ENCODE results near the gene KLRF1.
"Not testable (repeated sequence)": the region's sequence is repeated elsewhere in the genome, so short reads cannot be mapped to it uniquely, and the experiment has no call there.

The KLRF1 gene

DNA sequence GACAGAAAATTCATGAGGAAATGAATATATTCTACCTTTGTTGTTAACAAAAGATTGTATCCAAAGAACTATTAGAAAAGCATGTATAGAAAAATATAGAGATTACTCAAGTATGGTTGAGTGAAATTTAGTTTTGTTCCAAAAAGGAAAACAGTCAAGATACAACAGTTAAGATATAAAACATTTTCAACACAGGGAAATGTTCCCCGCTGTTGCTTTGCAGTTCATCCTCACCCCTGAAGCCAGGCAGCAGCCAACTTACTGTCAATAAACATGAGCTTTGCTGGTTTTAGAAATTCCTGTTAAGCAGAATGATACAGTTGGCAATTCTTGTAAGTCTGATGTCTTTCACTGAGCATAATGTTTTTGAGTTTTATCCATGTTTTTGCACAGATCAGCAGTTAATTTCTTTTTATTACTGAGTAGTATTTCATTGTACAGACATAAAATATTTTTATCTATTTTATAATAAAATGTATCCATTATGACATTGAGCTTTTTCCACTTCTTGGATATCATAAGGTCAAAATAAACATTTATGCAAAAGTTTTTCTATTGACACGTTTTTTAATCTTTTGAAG lies 43.1 kb downstream of the KLRF1 start:
- Histone ChIP-seq H3K27me3 (ENCODE audit: insufficient read depth, poor library complexity, severe bottlenecking) (no peaks in the 10 kb centered on the region), H3K9me3 (ENCODE audit: severe bottlenecking) (no peaks in the 10 kb centered on the region), H3K4me1 (ENCODE audit: insufficient read depth, poor library complexity, severe bottlenecking) (peaks cover 12% of the 10 kb centered on the region), H3K36me3 (ENCODE audit: low read depth) (no peaks in the 10 kb centered on the region), H3K27ac (ENCODE audit: poor library complexity, severe bottlenecking) (peak overlapping the region; percentile 42), H3K4me3 (ENCODE audit: severe bottlenecking) (no peak overlapping the region)
- TF ChIP-seq, protein P1, sequence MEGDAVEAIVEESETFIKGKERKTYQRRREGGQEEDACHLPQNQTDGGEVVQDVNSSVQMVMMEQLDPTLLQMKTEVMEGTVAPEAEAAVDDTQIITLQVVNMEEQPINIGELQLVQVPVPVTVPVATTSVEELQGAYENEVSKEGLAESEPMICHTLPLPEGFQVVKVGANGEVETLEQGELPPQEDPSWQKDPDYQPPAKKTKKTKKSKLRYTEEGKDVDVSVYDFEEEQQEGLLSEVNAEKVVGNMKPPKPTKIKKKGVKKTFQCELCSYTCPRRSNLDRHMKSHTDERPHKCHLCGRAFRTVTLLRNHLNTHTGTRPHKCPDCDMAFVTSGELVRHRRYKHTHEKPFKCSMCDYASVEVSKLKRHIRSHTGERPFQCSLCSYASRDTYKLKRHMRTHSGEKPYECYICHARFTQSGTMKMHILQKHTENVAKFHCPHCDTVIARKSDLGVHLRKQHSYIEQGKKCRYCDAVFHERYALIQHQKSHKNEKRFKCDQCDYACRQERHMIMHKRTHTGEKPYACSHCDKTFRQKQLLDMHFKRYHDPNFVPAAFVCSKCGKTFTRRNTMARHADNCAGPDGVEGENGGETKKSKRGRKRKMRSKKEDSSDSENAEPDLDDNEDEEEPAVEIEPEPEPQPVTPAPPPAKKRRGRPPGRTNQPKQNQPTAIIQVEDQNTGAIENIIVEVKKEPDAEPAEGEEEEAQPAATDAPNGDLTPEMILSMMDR (IDR thresholded peaks at IDR 0.05; ENCODE audit: poor library complexity, severe bottlenecking): no peak
- DNase-seq (ENCODE audit: low spot score) (no peak), ATAC-seq (ENCODE audit: low read depth) (no peak)

DNA sequence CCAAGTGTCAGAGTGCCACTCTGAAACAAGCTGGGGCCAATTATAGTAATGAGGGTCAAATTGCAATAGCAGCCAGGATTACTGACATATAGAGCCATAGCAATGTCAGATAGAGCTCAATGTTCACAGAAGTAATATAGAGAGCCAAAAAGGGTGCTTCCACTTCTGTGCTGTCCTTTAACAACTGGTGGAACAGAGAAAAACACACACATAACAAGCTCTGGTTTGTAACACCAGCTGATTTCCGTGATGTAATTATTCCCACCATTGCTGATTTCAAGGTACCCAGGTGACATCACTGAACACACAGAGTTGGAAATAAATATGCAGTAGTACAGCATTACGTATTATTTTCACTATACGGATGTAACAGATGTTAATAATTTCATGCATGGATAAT lies 44.9 kb downstream of the KLRF1 start:
- TF ChIP-seq, protein P1 (IDR thresholded peaks at IDR 0.05; ENCODE audit: poor library complexity, severe bottlenecking): no peak
- DNase-seq (ENCODE audit: low spot score): no peak
- H3K27ac ChIP-seq (ENCODE audit: poor library complexity, severe bottlenecking): peak overlapping the region; percentile 15
- no peak for ATAC-seq (ENCODE audit: low read depth)
- H3K36me3 ChIP-seq (ENCODE audit: low read depth): no peaks in the 10 kb centered on the region
- H3K4me1 ChIP-seq (ENCODE audit: insufficient read depth, poor library complexity, severe bottlenecking): peaks cover 12% of the 10 kb centered on the region
- H3K4me3 ChIP-seq (ENCODE audit: severe bottlenecking): no peak overlapping the region
- no peaks in the 10 kb centered on the region for H3K9me3 ChIP-seq (ENCODE audit: severe bottlenecking)
- H3K27me3 ChIP-seq (ENCODE audit: insufficient read depth, poor library complexity, severe bottlenecking): no peaks in the 10 kb centered on the region

DNA sequence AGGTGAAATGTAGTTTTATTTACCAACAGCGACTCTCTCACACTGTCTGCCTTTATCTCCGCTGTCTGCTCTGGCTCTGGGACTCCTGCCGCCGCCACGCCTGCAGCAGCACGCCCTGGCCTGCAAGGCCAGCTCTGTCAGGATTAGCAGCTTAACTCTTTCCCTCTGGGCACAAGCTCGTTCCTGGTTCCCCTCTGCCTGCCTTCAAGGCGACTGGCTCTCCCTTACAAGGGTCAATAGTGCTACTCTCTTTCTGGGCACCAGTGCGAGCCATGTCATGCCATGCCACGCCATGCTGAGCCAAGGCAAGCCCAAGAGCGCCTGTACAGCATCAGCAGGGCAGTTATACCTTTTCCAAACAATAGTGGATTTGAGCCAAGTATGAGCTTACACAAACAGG lies 45.5 kb downstream of the KLRF1 start:
- Histone ChIP-seq H3K4me3 (ENCODE audit: severe bottlenecking) (no peak overlapping the region), H3K4me1 (ENCODE audit: insufficient read depth, poor library complexity, severe bottlenecking) (peaks cover 12% of the 10 kb centered on the region), H3K27ac (ENCODE audit: poor library complexity, severe bottlenecking) (peak overlapping the region; percentile 15), H3K27me3 (ENCODE audit: insufficient read depth, poor library complexity, severe bottlenecking) (no peaks in the 10 kb centered on the region), H3K36me3 (ENCODE audit: low read depth) (no peaks in the 10 kb centered on the region), H3K9me3 (ENCODE audit: severe bottlenecking) (no peaks in the 10 kb centered on the region)
- peak; percentile 85 for ATAC-seq (ENCODE audit: low read depth)
- DNase-seq (ENCODE audit: low spot score): peak; percentile 18
- TF ChIP-seq, protein P1 (IDR thresholded peaks at IDR 0.05; ENCODE audit: poor library complexity, severe bottlenecking): no peak

DNA sequence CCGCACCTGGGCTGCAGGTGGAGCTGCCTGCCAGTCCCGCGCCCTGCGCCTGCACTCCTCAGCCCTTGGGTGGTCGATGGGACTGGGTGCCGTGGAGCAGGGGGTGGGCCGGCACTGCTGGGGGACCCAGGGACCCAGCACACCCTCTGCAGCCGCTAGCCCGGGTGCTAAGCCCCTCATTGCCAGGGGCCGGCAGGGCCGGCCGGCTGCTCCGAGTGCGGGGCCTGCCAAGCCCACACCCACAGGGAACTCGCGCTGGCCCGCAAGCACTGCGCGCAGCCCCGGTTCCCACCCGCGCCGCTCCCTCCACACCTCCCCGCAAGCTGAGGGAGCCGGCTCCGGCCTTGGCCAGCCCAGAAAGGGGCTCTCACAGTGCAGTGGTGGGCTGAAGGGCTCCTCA lies 48.8 kb downstream of the KLRF1 start:
- H3K4me3 ChIP-seq (ENCODE audit: severe bottlenecking); H3K27me3 ChIP-seq (ENCODE audit: insufficient read depth, poor library complexity, severe bottlenecking); H3K27ac ChIP-seq (ENCODE audit: poor library complexity, severe bottlenecking); H3K4me1 ChIP-seq (ENCODE audit: insufficient read depth, poor library complexity, severe bottlenecking); H3K36me3 ChIP-seq (ENCODE audit: low read depth); ATAC-seq (ENCODE audit: low read depth); H3K9me3 ChIP-seq (ENCODE audit: severe bottlenecking); DNase-seq (ENCODE audit: low spot score): not testable (repeated sequence)

DNA sequence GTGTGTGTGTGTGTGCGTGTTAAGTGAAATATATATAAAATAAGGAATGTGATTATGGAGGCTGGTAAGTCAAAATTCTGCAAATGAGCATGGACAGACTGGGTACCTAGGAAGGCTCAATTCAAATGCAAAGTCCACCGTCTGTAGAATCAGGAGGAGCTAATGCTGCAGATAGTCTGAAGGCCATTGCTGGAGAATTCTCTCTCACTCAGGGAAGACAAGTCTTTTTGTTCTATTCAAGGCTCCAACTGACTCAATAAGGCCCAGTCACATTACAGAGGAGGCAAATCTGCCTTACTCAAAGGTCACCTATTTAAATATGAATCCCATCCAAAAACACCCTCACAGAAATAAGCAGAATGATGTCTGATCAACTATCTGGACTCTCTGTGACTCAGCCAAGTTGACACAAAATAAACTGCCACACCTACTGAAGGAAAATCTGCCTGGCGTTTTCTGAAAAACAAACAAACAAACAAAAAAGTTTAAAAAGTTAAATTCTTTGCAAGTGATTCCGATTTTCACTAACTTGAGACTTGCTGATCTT lies 53.3 kb downstream of the KLRF1 start:
- no peak for DNase-seq (ENCODE audit: low spot score)
- H3K27me3 ChIP-seq (ENCODE audit: insufficient read depth, poor library complexity, severe bottlenecking): no peaks in the 10 kb centered on the region

More for the DNA sequence above, 53.3 kb downstream of the KLRF1 start:
- ATAC-seq (ENCODE audit: low read depth): no peak
- no peaks in the 10 kb centered on the region for H3K4me1 ChIP-seq (ENCODE audit: insufficient read depth, poor library complexity, severe bottlenecking)
- H3K27ac ChIP-seq (ENCODE audit: poor library complexity, severe bottlenecking): no peak overlapping the region
- no peak overlapping the region for H3K4me3 ChIP-seq (ENCODE audit: severe bottlenecking)
- H3K36me3 ChIP-seq (ENCODE audit: low read depth): no peaks in the 10 kb centered on the region
- TF ChIP-seq, protein P1 (IDR thresholded peaks at IDR 0.05; ENCODE audit: poor library complexity, severe bottlenecking): no peak
- no peaks in the 10 kb centered on the region for H3K9me3 ChIP-seq (ENCODE audit: severe bottlenecking)

Measured in RWPE2 (cell line).